Renal cortex interstitium (tissue), 11 donors: Measurements from ENCODE around the gene CD46. TPM values are rescaled to one million over a fixed set of nuclear protein-coding genes. Genes with fewer than 3 reads are reported as not detected.
"Not testable (repeated sequence)": the region's sequence is repeated elsewhere in the genome, so short reads cannot be mapped to it uniquely, and the experiment has no call there.

Experiments used
- DNase-seq, 11 donors: peaks; one replicate each; pipeline ENCODE4 v3.0.0-alpha.2; 2013; ENCODE audit warnings: low read depth in 9 of 11, low spot score in 4 of 11; ENCODE audit errors: extremely low read depth in 1 of 11
- polyA plus RNA-seq, 3 donors: library from polyadenylated mRNA; unstranded; fragments of 120-200 nt; gene quantifications; one replicate each; pipeline ENCODE4 v1.2.1, GENCODE V29; 2013; ENCODE audit not compliant: insufficient read length in 3 of 3

Gene CD46
- polyA plus RNA-seq, 3 donors, result 268 to 350 (median 341) TPM

- no peak for DNase-seq
Observed at GRCh38 chr1:207744000-207744534, 7.8 kb upstream of the CD46 start.

DNA sequence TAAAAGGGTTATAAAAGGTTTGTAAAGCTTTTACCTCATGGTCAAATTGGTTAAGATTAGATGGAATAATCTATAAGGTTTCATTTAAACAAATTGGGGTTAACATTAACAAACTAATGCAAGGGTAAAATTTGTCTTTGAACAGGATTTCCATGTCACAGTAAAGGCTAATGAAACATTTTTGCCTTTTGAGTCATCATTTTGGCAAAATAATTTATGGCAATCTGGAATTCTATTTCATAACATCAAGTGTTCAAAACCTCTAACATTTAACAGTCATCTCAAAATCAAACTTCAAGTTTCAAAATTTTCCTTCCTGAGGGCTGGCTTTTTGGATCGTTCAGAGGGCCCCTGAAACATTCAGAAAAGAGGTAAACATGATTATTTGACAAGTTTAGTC, 6.6 kb upstream of the CD46 start:
- no peak for DNase-seq

GRCh38 chr1:207745839-207746767, 5.8 kb upstream of the CD46 start:
- DNase-seq, result no peak

DNA sequence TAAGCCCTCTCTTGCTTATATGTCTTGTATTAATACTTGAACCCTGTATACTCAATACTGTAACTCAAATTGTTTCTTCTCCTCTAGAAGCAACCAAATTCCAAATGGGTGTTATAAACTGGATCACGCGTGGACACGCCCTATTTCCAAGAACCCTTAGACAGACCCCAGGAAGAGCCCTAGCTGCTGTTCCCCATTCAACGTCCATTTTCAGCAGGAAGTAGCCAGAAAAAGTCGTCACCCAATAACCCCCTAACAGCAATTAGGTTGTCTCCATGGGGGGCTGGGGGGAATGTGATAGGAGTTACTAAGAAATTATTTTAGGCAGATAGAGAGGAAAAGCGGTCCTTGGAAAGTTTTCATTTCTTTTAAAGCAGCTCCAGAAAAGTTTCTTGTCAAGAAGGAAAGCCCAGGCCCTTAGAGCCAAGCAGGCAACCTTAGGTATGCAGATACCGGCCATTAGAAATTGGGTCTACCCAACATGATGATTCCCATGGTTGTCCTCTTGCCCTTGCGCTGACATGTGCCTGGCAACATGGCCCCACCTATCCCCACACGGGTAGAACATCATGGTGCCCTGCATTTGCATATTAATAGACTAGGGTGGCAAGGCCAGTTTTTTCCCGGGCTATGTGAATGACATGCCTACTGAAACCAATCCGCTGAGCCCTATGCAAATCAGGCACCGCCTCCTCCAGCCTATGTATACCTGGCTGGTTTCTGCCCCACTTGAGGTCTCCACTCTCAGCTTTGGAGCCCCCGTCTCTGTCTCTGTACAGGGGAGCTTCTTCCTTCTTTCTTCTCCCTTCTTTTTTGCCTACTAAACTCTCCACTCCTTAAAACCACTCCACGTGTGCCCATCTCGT, 4.0 kb upstream of the CD46 start:
- no peak for DNase-seq

- DNase-seq, result no peak
Observed at GRCh38 chr1:207748737-207749528, 2.9 kb upstream of the CD46 start.

- no peak for DNase-seq
Observed at GRCh38 chr1:207750631-207751305, 1.1 kb upstream of the CD46 start.

GRCh38 chr1:207751463-207751789, 428 bp upstream of the CD46 start:
- DNase-seq, result not testable (repeated sequence)

GRCh38 chr1:207752456-207752998, 673 bp downstream of the CD46 start:
- peak in 1 of 11 donors; percentile 7 for DNase-seq

GRCh38 chr1:207753611-207754010, 1.8 kb downstream of the CD46 start:
- no peak for DNase-seq

GRCh38 chr1:207754011-207754410, 2.2 kb downstream of the CD46 start:
- DNase-seq, result no peak

DNA sequence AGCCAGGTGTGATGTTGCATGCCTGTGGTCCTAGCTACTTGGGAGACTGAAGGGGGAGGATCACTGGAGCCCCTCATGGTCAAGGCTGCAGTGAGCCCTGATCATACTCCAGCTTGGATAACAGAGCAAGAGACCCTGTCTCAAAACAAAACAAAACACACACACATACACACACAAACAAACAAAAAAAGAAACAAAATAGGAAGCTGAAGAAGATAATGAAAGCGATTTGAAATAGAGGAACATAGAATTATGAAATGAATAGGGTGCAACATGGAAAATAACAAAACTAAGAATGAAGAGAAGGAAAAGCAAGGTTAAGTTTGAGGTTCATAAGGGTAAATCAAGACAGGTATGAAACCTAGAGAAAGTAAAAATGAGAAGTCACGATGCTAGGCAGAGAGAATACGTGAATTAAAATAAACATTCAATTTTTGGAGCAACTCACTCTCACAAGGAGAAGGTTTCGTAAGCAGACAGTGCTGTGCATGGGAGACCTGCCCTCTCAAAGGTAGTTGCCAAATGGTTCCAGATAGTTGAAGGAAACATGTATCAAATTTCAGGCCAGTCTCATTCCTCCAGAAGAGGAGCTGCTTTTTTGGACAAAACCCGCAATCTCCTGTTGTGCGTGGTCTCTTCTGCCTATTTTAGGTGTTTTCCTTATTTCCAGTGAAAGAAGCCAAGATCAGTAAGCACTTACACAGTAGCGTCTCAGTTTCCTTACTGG, 3.3 kb downstream of the CD46 start:
- no peak for DNase-seq

- no peak for DNase-seq
Observed at GRCh38 chr1:207755846-207756693, 4.2 kb downstream of the CD46 start.

- DNase-seq, result no peak
Observed at GRCh38 chr1:207762622-207763021, 10.8 kb downstream of the CD46 start.

GRCh38 chr1:207763091-207763490, 11.2 kb downstream of the CD46 start:
- DNase-seq, result no peak

GRCh38 chr1:207763972-207764371, 12.1 kb downstream of the CD46 start:
- no peak for DNase-seq

DNA sequence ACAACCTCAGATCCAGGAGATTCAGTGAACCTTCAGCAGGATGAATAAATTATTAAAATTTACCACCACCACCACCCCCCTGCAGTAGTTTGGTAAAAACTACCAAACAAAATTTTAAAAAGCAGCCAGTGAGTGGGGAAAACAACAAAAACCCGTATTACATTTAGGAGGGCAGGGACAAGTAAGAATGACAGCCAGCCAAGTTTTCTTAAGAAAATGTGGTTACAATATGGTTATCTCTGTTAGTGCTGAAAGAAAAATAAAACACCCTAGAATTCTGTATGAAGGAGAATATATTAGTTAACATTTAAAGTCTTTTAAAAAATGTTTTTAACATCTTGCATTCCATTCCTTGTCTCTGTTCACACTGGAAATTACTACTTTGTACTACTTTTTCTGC, 14.7 kb downstream of the CD46 start:
- no peak for DNase-seq

GRCh38 chr1:207770514-207770913, 18.7 kb downstream of the CD46 start:
- not testable (repeated sequence) for DNase-seq
